HG03521 (cell line): Measurements from ENCODE around the gene ACTRT3.

ENCODE experiments used
- ATAC-seq: cut with Tn5 transposase; IDR thresholded peaks from one replicate; pipeline ENCODE4 v1.9.1; 2021; ENCODE audit warnings: mild to moderate bottlenecking, moderate library complexity; ENCODE audit not compliant: unreplicated experiment

The ACTRT3 gene

GRCh38 chr3:169769287-169770181, at the start of gene ACTRT3:
ACTRT3 (minus strand) TSS chr3:169769561; CDS start chr3:169769520, 41 bp downstream.
- ATAC-seq: peak; percentile 21

- no peak for ATAC-seq
These were observed 49.0 kb upstream of the ACTRT3 start for GRCh38 chr3:169818316-169818715.

- ATAC-seq: no peak
These were observed 46.3 kb upstream of the ACTRT3 start for GRCh38 chr3:169815590-169816150.

- peak; percentile 91 for ATAC-seq
These were observed 44.6 kb upstream of the ACTRT3 start for GRCh38 chr3:169813757-169814517.

GRCh38 chr3:169813278-169813677, 43.9 kb upstream of the ACTRT3 start:
- no peak for ATAC-seq

GRCh38 chr3:169812332-169813235, 43.2 kb upstream of the ACTRT3 start, which contains the start of the genes LRRC34 and LRRIQ4:
LRRC34 (minus strand) TSS chr3:169812904; CDS start chr3:169812548, 356 bp downstream.
LRRIQ4 (plus strand) TSS chr3:169812870; CDS start chr3:169821922, 9,052 bp downstream.
- ATAC-seq: peak; percentile 62

GRCh38 chr3:169811631-169812331, 42.4 kb upstream of the ACTRT3 start:
- ATAC-seq: peak; percentile 4

GRCh38 chr3:169809230-169809795, 40.0 kb upstream of the ACTRT3 start:
- ATAC-seq: no peak

- ATAC-seq: no peak
These were observed 35.3 kb upstream of the ACTRT3 start for GRCh38 chr3:169804681-169805080.

- no peak for ATAC-seq
These were observed 23.0 kb upstream of the ACTRT3 start for GRCh38 chr3:169792359-169792758.

GRCh38 chr3:169790687-169791429, 21.5 kb upstream of the ACTRT3 start:
- ATAC-seq: no peak

- no peak for ATAC-seq
These were observed 20.9 kb upstream of the ACTRT3 start for GRCh38 chr3:169790219-169790618.

GRCh38 chr3:169787791-169788190, 18.4 kb upstream of the ACTRT3 start:
- no peak for ATAC-seq

- ATAC-seq: no peak
These were observed 17.8 kb upstream of the ACTRT3 start for GRCh38 chr3:169787120-169787519.

- ATAC-seq: no peak
These were observed 12.0 kb upstream of the ACTRT3 start for GRCh38 chr3:169781209-169781855.

- ATAC-seq: no peak
These were observed 11.4 kb upstream of the ACTRT3 start for GRCh38 chr3:169780742-169781141.

GRCh38 chr3:169777822-169778221, 8.5 kb upstream of the ACTRT3 start:
- ATAC-seq: no peak

GRCh38 chr3:169774186-169774585, 4.8 kb upstream of the ACTRT3 start:
- no peak for ATAC-seq
